Keratinocyte (primary cell): ENCODE results near the gene HTRA1. TPM values are rescaled to one million over a fixed set of nuclear protein-coding genes. Genes with fewer than 3 reads are reported as not detected.

ENCODE experiments used
- DNase-seq: peaks from one replicate; pipeline ENCODE4 v3.0.0-alpha.2; 2011; ENCODE audit warnings: low read depth, missing footprints, low spot score
- FAIRE-seq: peaks from 2 replicates; lab custom pipeline; 2011; peaks lifted over from hg19 to GRCh38; lab: Jason Lieb, UNC
- H2AFZ ChIP-seq: 2 replicates; pipeline ENCODE4 v1.6.0; 2012; ENCODE audit warnings: low read length, control low read depth, inconsistent platforms; ENCODE audit not compliant: control insufficient read depth
- H3K27ac ChIP-seq: 2 replicates; pipeline ENCODE4 v1.5.1; 2011; ENCODE audit warnings: low read length; ENCODE audit not compliant: control insufficient read depth, insufficient read depth
- H3K27me3 ChIP-seq: 3 replicates; pipeline ENCODE4 v1.6.0; 2011; ENCODE audit warnings: low read length; ENCODE audit not compliant: control insufficient read depth, insufficient read depth; ENCODE audit errors: extremely low read depth
- H3K36me3 ChIP-seq, 2 experiments: 2 replicates in 1 of 2; 3 replicates in 1 of 2; pipeline ENCODE4 v1.5.1; 2011; ENCODE audit warnings: low read length in 2 of 2, mild to moderate bottlenecking in 1 of 2; ENCODE audit not compliant: control insufficient read depth in 2 of 2, insufficient read depth in 2 of 2; ENCODE audit errors: extremely low read depth in 1 of 2
- H3K4me1 ChIP-seq: 3 replicates; pipeline ENCODE4 v1.5.1; 2011; ENCODE audit warnings: low read length; ENCODE audit not compliant: control insufficient read depth, insufficient read depth; ENCODE audit errors: extremely low read depth
- H3K4me2 ChIP-seq: 3 replicates; pipeline ENCODE4 v1.6.0; 2011; ENCODE audit warnings: low read depth, low read length; ENCODE audit not compliant: control insufficient read depth, insufficient read depth; ENCODE audit errors: extremely low read depth
- H3K4me3 ChIP-seq, 3 experiments: fragments of 200-600 bp in 1 of 3; sonication (generic) in 1 of 3; 2 replicates in 2 of 3; 3 replicates in 1 of 3; pipeline ENCODE4 v1.5.1; 2011 to 2016; ENCODE audit warnings: low read length in 3 of 3, mild to moderate bottlenecking in 3 of 3, control low read depth in 2 of 3, inconsistent platforms in 1 of 3, low read depth in 1 of 3, mixed read lengths in 1 of 3, mixed run types in 1 of 3, moderate library complexity in 1 of 3; ENCODE audit not compliant: control insufficient read depth in 2 of 3, insufficient read depth in 2 of 3; ENCODE audit errors: extremely low read depth in 1 of 3
- H3K79me2 ChIP-seq: 2 replicates; pipeline ENCODE4 v1.6.0; 2012; ENCODE audit warnings: low read length; ENCODE audit not compliant: control insufficient read depth, insufficient read depth
- H3K9ac ChIP-seq: 3 replicates; pipeline ENCODE4 v1.6.0; 2011; ENCODE audit warnings: low read length; ENCODE audit not compliant: control insufficient read depth, insufficient read depth; ENCODE audit errors: extremely low read depth
- H3K9me1 ChIP-seq: 3 replicates; pipeline ENCODE4 v1.6.0; 2011; ENCODE audit warnings: low read length; ENCODE audit not compliant: control insufficient read depth, insufficient read depth; ENCODE audit errors: extremely low read depth
- H3K9me3 ChIP-seq: 2 replicates; pipeline ENCODE4 v1.5.1; 2012; ENCODE audit warnings: low read depth, low read length; ENCODE audit not compliant: control insufficient read depth
- H4K20me1 ChIP-seq: 3 replicates; pipeline ENCODE4 v1.6.0; 2011; ENCODE audit warnings: low read length; ENCODE audit not compliant: control insufficient read depth, insufficient read depth; ENCODE audit errors: extremely low read depth
- EZH2 ChIP-seq: IDR thresholded peaks from one replicate; pipeline ENCODE4 v1.6.1; 2012; ENCODE audit warnings: inconsistent platforms, mild to moderate bottlenecking, low read length, moderate library complexity
- dilution Hi-C: fragments of 300-500 bp; cut with MboI; formaldehyde crosslinking; loops from one replicate; pipeline ENCODE4 v1.7.0; 2020; ENCODE audit warnings: low sequenced_read_pairs; ENCODE audit not compliant: extremely low pct_ligation_motif_present
- polyA plus RNA-seq, 5 experiments: library from polyadenylated mRNA; depleted of rRNA in 3 of 5; stranded (reverse) in 3 of 5; stranded (forward) in 1 of 5; unstranded in 1 of 5; fragments of >200 nt; gene quantifications; 1 replicate in 1 of 5; 2 replicates in 3 of 5; 3 replicates in 1 of 5; pipeline versions ENCODE4 v1.2.1 to v1.2.3, GENCODE V29; 2011 to 2012; ENCODE audit warnings: missing spikeins in 2 of 5, low read depth in 1 of 5, low replicate concordance in 1 of 5
- TF ChIP-seq, protein P1 (sequence below), 3 experiments: IDR thresholded peaks in 1 of 3; conservative IDR thresholded peaks in 1 of 3; optimal IDR thresholded peaks in 1 of 3; 2 replicates in 2 of 3; 3 replicates in 1 of 3; pipeline versions ENCODE3 to v1.5.1; 2011; ENCODE audit warnings: low read length in 3 of 3, mild to moderate bottlenecking in 3 of 3, moderate library complexity in 2 of 3, control low read depth in 1 of 3, inconsistent platforms in 1 of 3; ENCODE audit not compliant: insufficient read depth in 2 of 3; ENCODE audit errors: extremely low read depth in 1 of 3

HTRA1 gene
- polyA plus RNA-seq, 1 donor (not counting 4 experiments of a cell fraction or from before 2014, with no cell fraction given), result 412 TPM

- no peaks in the 10 kb centered on the region for H3K27me3 ChIP-seq
- H3K9me1 ChIP-seq, result no peaks in the 10 kb centered on the region
- dilution Hi-C loops, result no loop called here
- FAIRE-seq (no peak), DNase-seq (no peak)
- no peak overlapping the region for H3K4me3 ChIP-seq
- peaks cover 30 to 31% of the 10 kb centered on the region in 2 experiments for H3K36me3 ChIP-seq
- no peak overlapping the region for H3K9ac ChIP-seq
- H3K27ac ChIP-seq, result no peak overlapping the region
- H3K79me2 ChIP-seq, result no peaks in the 10 kb centered on the region
- H4K20me1 ChIP-seq, result no peaks in the 10 kb centered on the region
- H3K4me2 ChIP-seq, result no peak overlapping the region
- H3K4me1 ChIP-seq, result peaks cover 8% of the 10 kb centered on the region
- no peak for TF ChIP-seq EZH2
- TF ChIP-seq, protein P1, sequence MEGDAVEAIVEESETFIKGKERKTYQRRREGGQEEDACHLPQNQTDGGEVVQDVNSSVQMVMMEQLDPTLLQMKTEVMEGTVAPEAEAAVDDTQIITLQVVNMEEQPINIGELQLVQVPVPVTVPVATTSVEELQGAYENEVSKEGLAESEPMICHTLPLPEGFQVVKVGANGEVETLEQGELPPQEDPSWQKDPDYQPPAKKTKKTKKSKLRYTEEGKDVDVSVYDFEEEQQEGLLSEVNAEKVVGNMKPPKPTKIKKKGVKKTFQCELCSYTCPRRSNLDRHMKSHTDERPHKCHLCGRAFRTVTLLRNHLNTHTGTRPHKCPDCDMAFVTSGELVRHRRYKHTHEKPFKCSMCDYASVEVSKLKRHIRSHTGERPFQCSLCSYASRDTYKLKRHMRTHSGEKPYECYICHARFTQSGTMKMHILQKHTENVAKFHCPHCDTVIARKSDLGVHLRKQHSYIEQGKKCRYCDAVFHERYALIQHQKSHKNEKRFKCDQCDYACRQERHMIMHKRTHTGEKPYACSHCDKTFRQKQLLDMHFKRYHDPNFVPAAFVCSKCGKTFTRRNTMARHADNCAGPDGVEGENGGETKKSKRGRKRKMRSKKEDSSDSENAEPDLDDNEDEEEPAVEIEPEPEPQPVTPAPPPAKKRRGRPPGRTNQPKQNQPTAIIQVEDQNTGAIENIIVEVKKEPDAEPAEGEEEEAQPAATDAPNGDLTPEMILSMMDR (optimal IDR thresholded peaks at IDR 0.05 in 1 of 3, IDR thresholded peaks at IDR 0.05 in 1 of 3, conservative IDR thresholded peaks at IDR 0.05 in 1 of 3; ENCODE audit: extremely low read depth in 1 of 3, insufficient read depth in 2 of 3, low read length in 3 of 3), result no peak
- H3K9me3 ChIP-seq, result no peaks in the 10 kb centered on the region
- no peak overlapping the region for H2AFZ ChIP-seq
Measured at GRCh38 chr10:122516734-122517133, 55.4 kb downstream of the HTRA1 start.

DNA sequence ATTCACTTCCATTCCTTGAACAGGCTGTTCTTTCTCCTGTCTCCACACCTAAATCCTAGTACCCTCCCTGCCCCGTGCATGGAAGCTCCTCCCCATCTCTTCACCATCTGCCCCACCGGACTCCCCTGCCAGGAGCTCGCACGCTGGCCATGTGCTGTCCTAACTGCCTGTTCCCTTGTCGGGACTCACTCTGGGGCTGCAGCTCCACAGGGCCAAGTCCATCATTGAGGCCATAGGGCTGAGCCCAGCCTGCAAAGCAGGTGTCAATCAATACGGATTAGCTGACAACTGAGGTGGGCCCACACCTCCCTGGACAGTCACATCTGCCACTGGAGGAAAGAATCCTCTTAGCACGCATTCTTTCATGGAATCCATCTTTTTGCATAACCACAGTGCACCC, 57.8 kb downstream of the HTRA1 start:
- no peak overlapping the region for H3K4me3 ChIP-seq
- no peak for FAIRE-seq
- dilution Hi-C loops, result no loop called here

More for the DNA sequence above, 57.8 kb downstream of the HTRA1 start:
- TF ChIP-seq EZH2, result no peak
- TF ChIP-seq, protein P1 (optimal IDR thresholded peaks at IDR 0.05 in 1 of 3, IDR thresholded peaks at IDR 0.05 in 1 of 3, conservative IDR thresholded peaks at IDR 0.05 in 1 of 3; ENCODE audit: extremely low read depth in 1 of 3, insufficient read depth in 2 of 3, low read length in 3 of 3), result no peak
- H2AFZ ChIP-seq, result no peak overlapping the region
- H3K27ac ChIP-seq, result no peak overlapping the region
- H3K79me2 ChIP-seq, result no peaks in the 10 kb centered on the region
- no peak overlapping the region for H3K4me2 ChIP-seq
- peaks cover 18 to 22% of the 10 kb centered on the region in 2 experiments for H3K36me3 ChIP-seq
- peaks cover 8% of the 10 kb centered on the region for H3K4me1 ChIP-seq
- H3K9me1 ChIP-seq, result no peaks in the 10 kb centered on the region
- DNase-seq, result no peak
- no peaks in the 10 kb centered on the region for H3K27me3 ChIP-seq
- no peak overlapping the region for H3K9ac ChIP-seq
- no peaks in the 10 kb centered on the region for H3K9me3 ChIP-seq
- H4K20me1 ChIP-seq, result no peaks in the 10 kb centered on the region
